Mammary epithelial cell (primary cell): ENCODE data around the gene ADNP2.

ENCODE experiments used
- CTCF ChIP-seq, 2 donors: IDR thresholded peaks in 1 of 2; conservative IDR thresholded peaks in 1 of 2; 2 replicates each; pipeline ENCODE4 v1.5.1; 2011 to 2012; ENCODE audit warnings: inconsistent platforms in 2 of 2, low read length in 2 of 2, mild to moderate bottlenecking in 2 of 2, control low read depth in 1 of 2, low read depth in 1 of 2; ENCODE audit not compliant: insufficient read depth in 1 of 2; ENCODE audit errors: extremely low read depth in 1 of 2
- EZH2 ChIP-seq: IDR thresholded peaks from 2 replicates; pipeline ENCODE4 v1.6.1; 2012; ENCODE audit warnings: low read length, inconsistent platforms, borderline replicate concordance

GRCh38 chr18:80189531-80189865 is 80.4 kb downstream of the ADNP2 start:
- TF ChIP-seq CTCF (conservative IDR thresholded peaks at IDR 0.05 in 1 of 2, IDR thresholded peaks at IDR 0.05 in 1 of 2; ENCODE audit: extremely low read depth in 1 of 2, insufficient read depth in 1 of 2, low read depth in 1 of 2, low read length in 2 of 2) (no peak), EZH2 (no peak)
